Astrocyte of the cerebellum (primary cell): ENCODE results near the gene IRAK1.

Experiments
- DNase-seq: peaks from one replicate; pipeline ENCODE4 v3.0.0-alpha.2; 2011; ENCODE audit warnings: low read depth
- H3K4me3 ChIP-seq: 2 replicates; pipeline ENCODE4 v1.5.1; 2011; ENCODE audit warnings: mild to moderate bottlenecking, low read depth, low read length, moderate library complexity
- in situ Hi-C: cut with HindIII; loops from 2 replicates; pipeline ENCODE4 v1.10.0; 2017; ENCODE audit warnings: low sequenced_read_pairs
- TF ChIP-seq, protein P1 (sequence below): IDR thresholded peaks from 2 replicates; pipeline ENCODE4 v1.5.1; 2012; ENCODE audit warnings: low read length, low read depth, moderate library complexity, mild to moderate bottlenecking; ENCODE audit errors: missing control alignments

Gene IRAK1

DNA sequence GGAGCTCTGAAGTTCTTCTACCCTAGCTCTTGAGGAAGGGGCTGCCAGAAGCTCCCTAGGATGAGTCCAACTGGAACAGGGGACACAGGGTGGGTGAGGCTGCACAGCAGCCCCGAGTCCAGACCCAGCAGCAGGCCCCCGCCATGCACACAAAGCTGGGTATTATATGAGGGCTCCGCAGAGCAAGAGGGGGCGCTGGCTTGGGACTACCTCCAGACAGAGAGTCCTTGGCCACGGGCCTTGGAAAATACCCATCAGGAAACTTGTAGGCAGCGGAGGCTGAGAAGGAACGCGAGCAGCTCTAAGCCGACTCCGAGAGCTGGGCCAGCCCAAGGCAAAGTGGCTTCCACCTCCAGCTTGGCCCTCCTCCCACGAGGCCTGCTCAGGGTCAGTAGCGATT is 56.2 kb downstream of the IRAK1 start:
- TF ChIP-seq, protein P1, sequence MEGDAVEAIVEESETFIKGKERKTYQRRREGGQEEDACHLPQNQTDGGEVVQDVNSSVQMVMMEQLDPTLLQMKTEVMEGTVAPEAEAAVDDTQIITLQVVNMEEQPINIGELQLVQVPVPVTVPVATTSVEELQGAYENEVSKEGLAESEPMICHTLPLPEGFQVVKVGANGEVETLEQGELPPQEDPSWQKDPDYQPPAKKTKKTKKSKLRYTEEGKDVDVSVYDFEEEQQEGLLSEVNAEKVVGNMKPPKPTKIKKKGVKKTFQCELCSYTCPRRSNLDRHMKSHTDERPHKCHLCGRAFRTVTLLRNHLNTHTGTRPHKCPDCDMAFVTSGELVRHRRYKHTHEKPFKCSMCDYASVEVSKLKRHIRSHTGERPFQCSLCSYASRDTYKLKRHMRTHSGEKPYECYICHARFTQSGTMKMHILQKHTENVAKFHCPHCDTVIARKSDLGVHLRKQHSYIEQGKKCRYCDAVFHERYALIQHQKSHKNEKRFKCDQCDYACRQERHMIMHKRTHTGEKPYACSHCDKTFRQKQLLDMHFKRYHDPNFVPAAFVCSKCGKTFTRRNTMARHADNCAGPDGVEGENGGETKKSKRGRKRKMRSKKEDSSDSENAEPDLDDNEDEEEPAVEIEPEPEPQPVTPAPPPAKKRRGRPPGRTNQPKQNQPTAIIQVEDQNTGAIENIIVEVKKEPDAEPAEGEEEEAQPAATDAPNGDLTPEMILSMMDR: no peak
- DNase-seq: no peak
- H3K4me3 ChIP-seq: no peak overlapping the region
- in situ Hi-C loops: no loop called here

DNA sequence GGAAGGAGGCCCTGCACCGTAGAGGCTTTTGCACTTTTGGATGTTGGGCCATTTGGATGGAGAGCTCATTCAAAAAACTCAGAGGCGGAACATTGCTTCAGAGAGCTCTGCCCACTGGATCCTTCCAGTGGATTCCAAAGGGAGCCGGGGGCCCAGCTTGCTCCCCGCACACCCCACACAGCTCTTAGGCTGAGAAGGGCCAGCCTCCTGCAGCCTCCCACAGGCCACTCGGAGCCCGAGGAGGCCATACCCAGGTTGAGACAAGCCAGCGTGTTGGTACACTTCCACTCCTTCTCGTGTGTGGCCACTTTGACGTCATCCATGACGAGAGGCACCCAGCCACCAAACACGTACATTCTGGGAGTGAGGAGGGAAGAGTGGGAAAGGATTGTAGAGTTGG is 58.4 kb downstream of the IRAK1 start:
- in situ Hi-C loops: no loop called here
- DNase-seq: no peak

DNA sequence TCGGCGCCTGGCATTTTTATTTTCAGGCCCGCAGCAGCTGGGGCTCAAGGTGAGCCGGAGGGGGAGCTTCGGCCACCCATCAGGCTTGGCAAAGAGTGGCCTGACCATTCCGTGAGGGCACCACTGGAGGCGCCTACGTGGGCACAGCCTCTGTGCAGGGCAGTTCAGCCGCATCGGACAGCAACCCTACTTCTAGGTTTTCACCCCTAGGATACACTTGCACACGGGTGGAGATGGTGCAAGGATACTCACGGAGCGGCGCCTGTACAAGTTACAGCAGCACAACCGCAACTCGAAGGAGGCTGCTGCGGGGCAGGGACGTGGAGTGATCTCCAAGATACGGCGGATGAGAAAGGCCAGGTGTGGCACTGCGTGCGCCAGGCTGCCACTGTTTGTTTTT is 58.9 kb downstream of the IRAK1 start:
- TF ChIP-seq, protein P1: no peak
- no peak overlapping the region for H3K4me3 ChIP-seq
- no peak for DNase-seq
- in situ Hi-C loops: no loop called here

More for the DNA sequence above, 58.4 kb downstream of the IRAK1 start:
- H3K4me3 ChIP-seq: no peak overlapping the region
- TF ChIP-seq, protein P1: no peak
